AG20443 (cell line): Measurements from ENCODE around the gene TBC1D24.
A peak's percentile ranks its signal among the peaks of the same experiment; 100 is the strongest.

ENCODE experiments used
- DNase-seq: peaks from one replicate; pipeline ENCODE4 v3.0.0; 2012; ENCODE audit warnings: low spot score, mixed read lengths

TBC1D24 gene

DNA sequence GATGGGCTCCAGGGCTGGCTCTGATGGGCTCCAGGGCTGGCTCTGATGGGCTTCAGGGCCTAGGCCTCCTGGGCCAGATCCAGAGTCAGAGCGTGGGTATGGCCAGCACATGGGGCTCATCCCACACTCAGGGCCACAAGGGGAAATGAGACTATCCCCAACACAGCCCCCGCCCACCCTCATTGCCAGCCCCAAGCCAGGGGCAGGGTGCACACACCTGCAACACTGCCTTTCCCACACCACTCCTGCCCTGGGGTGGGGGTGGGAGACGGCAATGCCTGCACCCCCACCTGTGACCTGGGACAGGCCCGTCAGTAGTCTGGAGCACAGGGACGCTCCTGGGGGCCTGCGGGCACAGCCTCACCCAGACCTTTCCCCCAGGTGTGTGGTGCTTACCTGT lies 24.5 kb downstream of the TBC1D24 start:
- no peak for DNase-seq

DNA sequence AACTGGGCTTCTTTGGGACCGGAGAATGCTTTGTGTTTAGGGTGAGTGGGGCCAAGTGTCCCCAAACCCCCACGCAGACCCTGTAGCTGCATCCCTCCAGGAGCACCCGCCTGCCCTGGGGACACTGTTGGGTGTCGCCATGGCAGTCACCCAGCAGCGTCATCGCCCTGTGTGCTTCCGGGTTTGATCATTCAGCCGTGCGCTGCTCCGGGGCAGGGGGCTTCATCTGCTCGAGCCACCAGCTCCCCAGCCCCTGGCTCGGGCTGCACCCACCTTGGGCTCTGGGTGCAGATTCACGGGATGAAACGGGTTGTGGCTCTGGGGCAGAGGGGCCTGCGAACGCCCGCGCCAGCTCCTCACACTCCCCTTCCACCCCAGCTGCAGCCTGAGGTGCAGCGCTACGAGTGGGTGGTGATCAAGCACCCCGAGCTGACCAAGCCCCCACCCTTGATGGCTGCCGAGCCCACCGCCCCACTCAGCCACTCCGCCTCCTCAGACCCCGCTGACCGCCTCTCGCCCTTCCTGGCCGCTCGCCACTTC lies 25.0 kb downstream of the TBC1D24 start:
- DNase-seq, result no peak

DNA sequence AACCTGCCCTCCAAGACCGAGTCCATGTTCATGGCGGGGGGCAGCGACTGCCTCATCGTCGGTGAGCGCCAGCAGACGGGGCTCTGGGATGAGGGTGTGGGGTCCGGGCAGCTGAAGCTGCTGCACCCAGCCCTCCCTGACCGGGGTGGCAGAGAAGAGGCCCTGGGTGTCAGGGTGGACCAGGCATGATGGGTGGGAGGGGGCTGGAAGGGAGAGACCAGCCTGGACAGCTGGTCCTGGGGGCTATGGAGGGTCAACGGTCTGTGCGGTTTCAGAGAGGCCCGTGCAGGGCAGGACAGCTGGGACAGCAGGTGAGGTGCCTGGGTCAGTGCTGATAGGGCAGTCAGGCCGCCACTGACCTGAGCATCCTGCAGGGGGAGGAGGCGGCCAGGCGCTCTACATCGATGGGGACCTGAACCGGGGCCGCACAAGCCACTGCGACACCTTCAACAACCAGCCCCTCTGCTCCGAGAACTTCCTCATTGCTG lies 25.5 kb downstream of the TBC1D24 start:
- no peak for DNase-seq

DNA sequence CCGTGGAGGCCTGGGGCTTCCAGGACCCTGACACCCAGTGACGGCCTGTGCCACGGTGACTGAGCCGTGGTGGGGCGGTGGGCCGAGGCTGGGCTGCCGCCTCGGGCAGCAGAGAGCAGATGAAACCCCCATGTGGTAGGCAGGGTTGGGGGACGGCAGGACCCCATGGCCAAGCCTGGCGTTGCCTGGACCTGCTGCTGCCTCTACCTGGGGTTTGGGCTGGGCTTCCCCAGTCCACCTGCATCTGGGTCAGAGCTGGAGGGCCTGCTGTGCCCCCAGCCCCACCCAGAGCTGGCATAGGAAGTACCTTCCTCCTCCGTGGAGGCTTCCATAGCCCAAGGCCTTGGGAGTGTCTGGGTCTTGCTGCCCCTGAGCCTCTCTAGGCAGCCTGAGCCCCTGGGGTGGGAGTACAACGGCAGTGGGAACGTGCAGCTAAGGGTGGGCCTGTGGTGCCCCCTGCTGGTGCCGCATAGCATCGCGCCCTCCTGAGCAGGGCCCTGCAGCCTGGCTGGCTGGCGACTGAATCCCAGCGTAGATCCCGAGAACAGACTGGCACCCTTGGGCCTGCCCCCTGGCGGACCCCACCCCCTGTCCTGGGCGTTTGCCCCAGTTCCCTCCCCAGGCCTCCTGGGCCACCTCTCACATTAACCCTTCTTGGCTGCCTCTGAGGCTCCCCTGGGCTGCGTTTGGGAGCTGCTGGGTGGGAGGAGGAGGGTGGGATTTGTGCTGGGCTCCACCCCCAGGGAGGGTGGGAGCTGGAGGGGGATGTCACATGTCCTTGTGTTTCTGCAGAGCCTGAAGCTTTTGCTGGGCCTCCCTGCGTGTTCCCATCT lies 26.2 kb downstream of the TBC1D24 start:
- peak; percentile 87 for DNase-seq

DNA sequence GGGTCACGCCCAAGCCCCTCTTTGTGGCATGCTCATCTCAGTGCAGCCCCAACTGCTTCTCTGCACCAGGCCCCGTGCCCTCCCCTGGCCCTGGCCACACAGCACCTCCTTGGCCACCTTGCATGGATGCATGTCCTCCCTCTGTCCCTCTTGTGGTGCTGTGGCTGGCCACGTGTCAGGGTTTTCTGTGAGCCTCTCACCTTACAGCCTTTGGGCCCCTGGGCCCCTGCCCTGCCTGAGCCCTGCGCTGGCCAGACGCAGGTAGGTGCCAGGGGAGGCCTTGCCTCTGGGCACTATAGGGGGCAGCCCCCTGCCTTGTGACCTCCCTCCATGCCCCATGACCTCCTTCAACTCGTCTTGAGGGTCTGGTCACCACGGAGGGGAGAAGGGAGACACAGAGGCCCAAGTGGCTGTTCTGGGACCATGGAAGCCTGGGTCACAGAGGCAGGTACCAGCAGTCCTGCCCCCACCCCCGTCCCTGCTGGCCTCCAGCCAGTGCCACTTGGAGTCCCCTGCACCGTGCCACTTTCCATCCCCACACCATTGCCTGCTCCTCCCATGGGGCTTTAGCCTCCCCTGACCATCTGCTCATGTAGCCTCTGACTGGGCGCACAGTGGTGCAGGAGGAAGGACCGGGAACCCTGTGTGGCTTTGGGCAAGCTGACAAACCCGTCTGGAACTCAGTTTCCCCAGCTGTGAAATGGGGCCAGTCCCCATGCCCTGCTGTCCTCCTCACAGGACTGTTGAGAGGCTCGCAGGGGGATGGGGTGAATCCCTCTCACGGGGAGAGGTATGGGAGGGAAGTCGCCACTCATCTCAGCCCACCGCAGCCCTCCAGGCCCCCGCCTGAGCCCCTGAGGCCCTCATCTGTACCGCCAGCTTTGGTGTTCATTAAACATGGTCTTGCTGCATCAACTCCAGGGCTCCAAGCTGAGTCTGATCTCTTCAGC lies 27.3 kb downstream of the TBC1D24 start:
- DNase-seq, result no peak

DNA sequence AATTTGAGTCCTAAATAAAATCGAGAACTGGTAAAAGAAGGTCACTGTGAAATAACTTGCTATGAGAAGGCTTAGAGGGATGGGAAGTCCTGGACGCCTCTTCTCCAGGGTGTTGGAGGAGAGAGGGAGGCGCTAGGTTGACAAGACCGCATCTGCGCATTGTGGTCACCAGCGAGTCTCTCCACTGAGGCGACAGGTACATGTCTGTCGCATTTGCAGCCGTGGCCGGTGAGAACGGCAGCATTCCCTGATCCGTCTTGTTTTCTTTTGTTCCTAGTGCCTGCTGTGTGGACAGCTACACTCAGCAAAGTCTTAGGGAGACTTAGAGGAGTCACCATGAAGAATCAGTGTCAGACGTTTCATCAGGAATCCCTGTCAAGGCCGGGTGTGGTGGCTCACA lies 30.8 kb downstream of the TBC1D24 start:
- DNase-seq, result no peak

DNA sequence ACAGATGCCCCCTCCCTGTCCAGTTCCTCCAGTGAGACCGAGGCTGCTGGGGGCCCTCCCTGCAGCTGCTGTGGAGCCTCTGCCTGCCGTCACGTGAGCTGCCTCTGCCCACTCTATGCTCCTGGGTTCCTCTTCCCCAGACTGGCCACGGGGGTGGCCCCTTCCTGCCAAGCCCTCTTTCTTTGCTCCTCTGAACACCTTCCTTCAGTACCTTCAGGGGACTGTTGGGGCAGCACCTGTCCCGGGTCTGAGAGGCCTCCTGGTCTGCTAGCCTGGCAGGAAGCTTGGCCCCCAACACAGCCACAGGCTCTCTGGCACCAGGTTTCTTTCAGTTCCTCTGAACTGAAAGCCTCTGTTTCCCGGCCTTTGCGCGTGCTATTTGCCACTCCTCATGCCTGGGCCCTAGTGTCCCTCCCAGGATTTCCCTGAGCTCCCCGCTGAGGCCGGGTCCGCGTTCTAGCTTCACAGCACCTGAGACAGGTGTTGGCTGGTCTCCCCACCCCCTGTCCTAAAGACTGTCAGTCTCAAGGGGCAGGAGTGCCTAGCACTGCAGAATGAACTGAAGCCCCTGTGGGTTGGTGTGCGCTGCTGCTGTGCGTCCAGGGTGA lies 32.2 kb downstream of the TBC1D24 start:
- no peak for DNase-seq

DNA sequence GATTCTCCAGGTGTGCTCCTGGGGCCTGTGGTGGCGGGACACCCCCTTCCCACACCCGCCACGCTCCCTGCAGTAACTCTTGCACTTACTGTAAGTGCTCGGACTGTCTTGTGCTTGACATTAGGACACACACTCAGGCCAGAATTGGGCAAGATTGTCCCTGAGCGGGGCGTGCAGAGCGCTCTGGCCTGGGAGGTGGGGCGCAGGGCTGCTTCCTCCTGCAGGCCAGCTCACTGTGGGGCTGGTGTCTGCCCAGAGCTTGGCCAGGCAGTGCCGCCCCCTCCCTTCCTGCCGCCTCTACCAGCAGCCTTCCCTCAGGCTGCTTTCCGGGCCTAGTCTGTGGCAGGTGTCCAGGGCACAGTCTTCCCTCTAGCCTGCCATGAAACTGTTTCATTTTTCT lies 32.7 kb downstream of the TBC1D24 start:
- DNase-seq, result no peak

DNA sequence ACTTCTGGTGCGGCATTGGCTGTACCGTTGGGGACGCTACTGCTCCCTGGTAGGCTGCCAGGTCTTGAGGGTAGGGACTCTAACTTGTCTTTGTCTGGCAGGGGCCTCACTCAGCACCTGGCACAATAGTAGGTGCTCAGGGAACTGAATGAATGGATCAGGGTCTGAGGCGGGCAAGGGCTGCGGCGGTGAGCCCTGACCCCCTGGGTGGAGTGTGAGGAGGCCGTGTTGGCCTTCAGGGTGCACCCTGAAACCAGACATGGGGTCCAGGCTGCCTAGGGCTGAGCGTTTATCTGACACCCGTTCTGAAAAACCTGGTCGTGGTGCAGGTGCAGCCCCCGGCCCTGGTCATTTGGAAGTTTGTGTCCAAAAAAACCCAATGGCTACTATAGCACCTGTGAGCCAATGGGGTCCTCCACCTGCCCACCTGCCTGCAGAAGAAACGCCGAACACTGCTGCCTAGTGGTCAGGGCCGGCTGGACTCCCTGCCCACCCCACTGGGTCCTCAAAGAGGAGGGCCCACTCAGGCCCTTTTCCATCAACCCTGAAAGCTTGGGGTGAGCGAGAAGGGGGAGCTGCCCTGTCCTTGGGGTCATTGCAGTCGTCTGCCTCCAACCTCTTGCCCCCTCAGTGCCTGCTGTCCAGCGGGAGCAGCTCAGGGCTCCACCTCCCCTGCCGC lies 33.9 kb downstream of the TBC1D24 start:
- no peak for DNase-seq

DNA sequence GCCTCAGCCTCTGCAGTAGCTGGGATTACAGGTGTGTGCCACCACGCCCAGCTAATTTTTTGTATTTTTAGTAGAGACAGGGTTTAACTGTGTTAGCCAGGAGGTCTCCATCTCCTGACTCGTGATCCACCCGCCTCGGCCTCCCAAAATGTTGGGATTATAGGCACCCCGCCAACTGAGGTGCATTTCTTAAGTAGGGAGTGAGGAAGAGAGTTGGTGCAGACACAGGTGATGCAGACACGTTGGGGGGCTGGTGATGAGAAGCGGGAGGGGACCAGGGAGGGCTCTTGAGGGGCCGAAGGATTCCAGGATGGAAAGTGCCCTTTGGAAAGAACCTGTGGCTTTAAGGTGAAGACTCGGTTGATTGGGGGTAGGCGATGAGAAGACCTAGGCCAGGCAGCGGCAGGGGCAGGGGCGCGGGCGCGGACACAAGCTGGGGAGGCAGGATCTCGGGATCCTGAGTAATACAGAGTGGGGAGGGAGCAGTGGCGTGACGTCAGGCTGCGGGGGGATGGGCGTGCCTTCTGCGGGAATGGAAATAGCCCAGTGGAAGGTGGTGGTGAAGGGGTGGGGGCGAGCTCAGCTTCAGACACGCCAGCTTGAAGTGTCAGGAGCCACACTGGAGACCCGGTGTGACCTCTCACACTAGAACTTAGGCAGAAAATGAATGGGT lies 36.3 kb downstream of the TBC1D24 start:
- DNase-seq, result peak; percentile 86

DNA sequence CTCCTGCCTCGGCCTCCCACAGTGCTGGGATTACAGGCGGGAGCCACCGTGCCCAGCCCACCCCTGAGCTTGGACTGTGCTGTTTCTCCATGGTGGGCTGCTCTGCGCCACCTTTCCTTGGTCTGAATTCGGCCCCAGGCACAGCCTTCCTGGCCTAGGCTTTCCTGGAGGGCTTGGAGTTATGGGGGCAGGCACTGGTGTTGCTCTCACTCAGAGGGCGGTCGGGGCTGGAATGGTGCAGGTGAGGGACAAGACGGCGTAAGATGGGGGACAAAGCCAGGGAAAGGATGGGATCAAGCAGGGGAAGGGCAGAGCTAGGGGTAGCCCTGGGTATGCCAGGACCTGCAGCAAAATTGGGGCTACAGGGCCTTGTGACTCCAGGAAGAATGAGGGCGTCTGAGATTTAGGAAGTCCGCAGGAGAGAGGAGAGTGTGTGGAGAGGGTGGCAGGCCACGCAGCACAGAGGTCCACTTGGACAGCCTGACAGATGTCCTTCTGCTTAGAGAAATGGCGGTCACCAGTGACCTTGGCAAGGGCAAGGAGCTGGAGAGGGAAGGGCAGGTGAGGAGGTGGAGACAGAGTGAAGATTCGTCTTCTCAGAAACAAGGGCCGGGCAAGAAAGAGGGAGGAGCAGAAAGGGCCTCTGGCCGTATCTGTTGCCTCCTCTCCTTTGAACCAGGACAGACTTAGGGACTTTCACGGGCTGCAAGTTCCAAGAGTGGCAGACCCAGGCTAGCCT lies 37.2 kb downstream of the TBC1D24 start:
- no peak for DNase-seq

DNA sequence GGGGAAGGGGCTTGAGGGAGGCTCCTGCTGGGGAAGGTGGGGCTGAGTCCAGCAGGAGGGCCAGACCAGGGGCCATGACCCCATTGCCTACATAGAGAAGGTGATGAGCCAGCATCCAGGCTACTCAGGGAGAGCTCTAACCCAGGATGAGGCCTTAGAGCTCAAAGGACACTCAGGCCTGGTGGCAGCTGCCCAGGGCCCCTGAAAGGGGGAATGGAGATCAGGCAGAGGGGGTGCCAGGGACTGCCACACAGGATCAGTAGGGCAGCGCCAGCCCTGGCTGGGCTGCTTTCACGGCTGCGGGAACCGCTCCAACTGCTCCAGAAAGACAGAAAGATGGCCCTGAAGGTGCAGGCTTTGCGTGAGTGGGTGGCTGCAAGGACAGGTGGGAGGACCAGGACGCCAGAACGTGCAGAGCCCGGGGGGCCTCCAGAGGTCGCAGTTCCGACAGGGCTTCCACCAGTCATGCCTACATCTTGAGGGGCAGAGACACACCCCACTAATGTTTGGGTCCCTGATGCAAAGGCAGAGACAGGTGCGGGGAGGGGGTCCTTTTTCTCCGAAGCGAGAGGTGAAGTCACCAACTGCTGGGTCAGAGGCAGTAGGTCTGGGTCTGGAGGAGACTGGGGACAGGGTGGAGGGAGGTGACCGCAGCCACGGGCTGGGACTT lies 37.9 kb downstream of the TBC1D24 start:
- no peak for DNase-seq

DNA sequence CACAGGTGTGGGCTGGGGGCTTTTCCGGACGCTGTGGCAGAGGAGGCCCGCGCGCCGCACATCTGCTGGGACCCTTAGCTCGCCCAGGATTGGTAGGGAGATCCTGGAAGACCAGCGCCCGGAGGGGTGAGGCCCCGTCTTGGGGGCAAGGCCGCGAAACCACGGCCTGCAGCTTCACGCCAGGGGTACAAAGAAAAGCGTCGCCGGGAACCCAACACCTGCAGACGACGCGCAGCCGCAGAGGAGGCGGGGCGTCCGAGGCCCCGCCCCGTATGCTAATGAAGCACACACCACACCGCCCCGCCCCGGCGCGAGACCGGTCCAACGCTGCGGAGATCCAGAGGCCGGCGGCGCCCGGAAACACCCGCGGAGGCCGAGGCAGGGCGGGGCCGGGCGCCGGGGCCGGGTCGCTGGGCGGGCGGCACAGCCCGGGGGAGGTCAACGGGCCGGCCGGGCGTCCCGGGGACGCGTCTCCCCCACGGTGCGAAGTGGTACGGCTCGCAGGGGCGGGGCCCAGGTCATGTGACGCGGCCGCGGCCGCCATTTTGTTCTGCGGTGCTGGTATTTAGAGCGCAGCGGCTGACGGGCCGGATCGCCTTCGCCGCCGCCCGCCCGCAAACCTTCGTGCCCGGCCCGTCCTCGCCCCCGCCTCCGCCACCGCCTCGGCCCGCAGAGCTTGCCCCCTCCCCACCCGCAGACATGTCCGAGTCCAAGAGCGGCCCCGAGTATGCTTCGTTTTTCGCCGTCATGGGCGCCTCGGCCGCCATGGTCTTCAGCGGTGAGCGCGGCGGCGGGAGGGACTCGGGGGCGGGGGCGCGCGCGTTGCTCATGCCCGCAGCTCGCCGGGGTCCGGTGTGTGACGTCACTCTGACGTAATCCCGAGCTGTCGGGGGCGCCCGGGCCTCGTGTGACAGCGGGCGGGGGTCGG lies 38.7 kb downstream of the TBC1D24 start, which contains the start of gene ATP6V0C:
Gene ATP6V0C (plus strand): TSS at position 548 of the 928 bp plus-strand sequence. CDS start 152 bp downstream, at position 700.
- peak; percentile 96 for DNase-seq

DNA sequence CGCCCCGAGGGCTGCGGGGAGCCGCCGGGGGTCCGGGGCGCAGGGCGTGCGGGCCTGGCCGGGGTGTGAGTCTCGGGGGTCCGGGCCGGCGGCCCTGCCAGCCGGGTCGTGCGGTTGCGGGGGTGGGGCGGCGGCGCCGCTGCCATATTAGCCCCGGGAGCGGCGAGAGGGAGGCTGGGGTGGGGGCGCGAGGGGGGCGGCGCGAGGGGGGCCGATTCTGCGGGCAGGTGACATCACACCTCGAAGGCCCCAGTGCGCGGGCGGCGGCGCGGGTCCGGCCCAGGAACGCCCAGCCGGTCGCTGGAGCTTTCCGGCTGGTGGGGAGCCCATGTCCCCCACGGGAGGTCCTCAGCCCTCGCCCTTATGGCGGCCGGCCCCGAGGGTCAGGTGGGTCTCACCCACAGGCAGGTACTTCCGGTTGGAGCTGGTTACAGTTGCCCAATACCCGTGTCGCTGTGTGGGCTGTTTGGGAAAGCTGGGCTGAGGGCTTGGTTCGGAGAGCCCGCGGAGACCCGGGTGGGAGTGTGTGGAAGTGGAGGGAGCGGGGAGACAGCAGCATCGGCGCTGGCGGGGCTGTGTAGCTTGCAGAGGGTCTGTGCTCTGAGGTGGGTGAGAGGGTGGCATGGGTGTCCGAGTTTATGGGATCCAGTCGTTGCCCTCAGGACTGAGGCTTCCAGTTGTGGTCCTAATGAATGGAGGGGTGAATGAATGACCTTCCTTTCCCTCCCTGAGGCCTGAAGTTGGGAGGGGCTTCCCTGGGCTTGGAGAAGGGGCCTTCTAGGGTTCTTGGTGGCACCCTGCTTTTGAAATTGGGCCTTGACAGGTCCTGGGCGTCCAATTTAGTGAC lies 39.6 kb downstream of the TBC1D24 start:
- no peak for DNase-seq

DNA sequence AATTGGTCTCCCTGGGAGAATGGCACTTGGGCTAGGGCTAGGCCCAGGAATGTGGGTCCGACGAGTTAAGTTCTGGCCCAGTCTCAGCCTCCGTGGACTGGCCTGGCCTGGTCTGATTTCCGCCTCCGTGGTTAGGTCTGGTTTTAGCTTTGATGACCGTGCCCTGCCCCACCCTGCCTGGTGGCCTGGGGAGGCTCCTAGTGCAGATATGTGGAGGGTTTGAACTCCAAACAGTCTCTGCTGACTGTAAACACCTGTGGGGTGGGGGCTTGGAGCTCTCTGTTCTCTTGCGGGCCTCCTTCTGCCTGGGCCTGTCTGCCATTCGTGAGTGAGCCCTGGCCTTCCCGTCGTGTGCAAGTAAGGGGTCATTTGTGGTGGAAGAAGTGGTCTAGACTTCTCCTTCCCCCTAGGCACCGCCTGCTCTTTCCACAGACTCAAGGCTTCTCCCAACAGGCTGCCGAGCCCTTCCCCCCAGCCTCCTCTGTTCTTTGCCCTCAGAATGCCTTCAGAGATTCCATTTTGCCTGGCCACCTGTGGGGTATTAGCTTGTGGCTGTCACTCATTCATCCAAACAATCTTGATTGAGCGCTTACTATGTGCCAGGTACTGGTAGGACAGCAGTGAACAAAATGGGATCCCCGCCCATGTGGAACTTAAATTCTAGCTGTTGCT lies 40.4 kb downstream of the TBC1D24 start:
- peak; percentile 43 for DNase-seq

DNA sequence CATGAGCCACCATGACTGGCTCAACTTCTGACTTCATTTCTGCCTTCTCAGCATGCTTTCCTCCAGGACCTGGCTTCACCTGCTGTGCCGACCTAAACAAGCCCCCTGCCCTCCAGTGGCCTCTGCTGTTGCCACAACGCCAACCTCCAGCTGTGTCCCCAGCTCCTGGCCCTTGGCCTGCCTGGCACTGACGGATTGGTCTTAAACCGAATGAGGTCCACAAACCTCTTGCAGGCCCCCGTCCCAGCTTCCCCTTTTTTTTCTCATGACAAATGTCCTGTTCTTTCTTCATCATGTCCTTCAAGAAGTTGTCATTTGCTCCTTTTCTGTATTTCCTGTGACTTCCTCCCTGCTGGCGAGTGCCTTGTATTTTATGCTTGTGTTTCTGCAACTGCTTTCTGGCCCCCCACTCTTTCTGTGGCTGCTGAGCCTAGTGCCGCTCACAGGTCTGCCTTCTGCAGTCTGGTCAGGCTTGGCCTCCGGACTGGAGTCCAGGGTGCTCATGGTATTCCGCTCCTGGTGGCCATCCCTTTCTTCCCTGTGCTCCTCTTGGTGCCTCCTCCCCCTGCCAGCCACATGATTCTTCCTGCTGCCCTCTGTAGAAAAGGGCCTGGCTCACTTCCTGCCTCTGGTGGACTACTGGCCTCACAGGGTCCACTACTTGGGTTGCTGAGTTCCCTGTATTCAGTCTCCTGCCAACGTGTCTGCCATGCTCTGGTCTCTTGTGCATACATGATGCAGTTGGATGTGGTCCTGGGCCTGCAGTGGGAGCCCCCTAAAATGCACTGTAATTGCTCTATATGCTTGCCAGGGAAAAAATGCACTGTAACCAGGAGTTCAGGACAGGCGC lies 41.7 kb downstream of the TBC1D24 start:
- DNase-seq, result no peak
